ENCODE results near the gene KDM5A. TPM values are rescaled to one million over a fixed set of nuclear protein-coding genes. Genes with fewer than 3 reads are reported as not detected.
A peak's percentile ranks its signal among the peaks of the same experiment; 100 is the strongest.

Gene KDM5A
- total RNA-seq, 1 donor from 2014 or later: 50.2 TPM

- Histone ChIP-seq H3K27me3 (peaks cover 31% of the 10 kb centered on the region), H3F3A (ENCODE audit: low read depth) (peaks cover 15% of the 10 kb centered on the region), H4K20me1 (ENCODE audit: low read depth) (no peaks in the 10 kb centered on the region), H2AFZ (replicated peaks) (no peak overlapping the region), H3K27ac (no peak overlapping the region), H3K4me2 (peak overlapping the region; percentile 48), H3K4me1 (peaks cover 28% of the 10 kb centered on the region), H3K9me3 (ENCODE audit: low read depth) (no peaks in the 10 kb centered on the region), H3K9ac (no peak overlapping the region), H3K4me3 (no peak overlapping the region), H3K36me3 (no peaks in the 10 kb centered on the region), H3K79me2 (ENCODE audit: low read depth) (no peaks in the 10 kb centered on the region)
- peaks cover 22% of the 10 kb centered on the region for H3K9me3 Mint-ChIP-seq
- peaks cover 69% of the 10 kb centered on the region for H3K27me3 Mint-ChIP-seq (ENCODE audit: insufficient read depth, low read depth)
- TF ChIP-seq CTCF (IDR thresholded peaks at IDR 0.05) (no peak), EZH2 (IDR thresholded peaks at IDR 0.05) (no peak), EZH2phosphoT487 (IDR thresholded peaks at IDR 0.05) (no peak)
- peak overlapping the region; percentile 14 for H3K4me3 Mint-ChIP-seq
- H3K36me3 Mint-ChIP-seq: peaks cover 2% of the 10 kb centered on the region
- H3K27ac Mint-ChIP-seq: no peak overlapping the region
- peaks cover 38% of the 10 kb centered on the region for H3K4me1 Mint-ChIP-seq
- peak; percentile 35 for DNase-seq (ENCODE audit: low spot score)
Observed at GRCh38 chr12:230925-231671, 158.0 kb downstream of the KDM5A start.

Other genes with a start within 250 kb of the KDM5A start
- 0.12 TPM in 1 of 2 replicates, not detected in the other for gene SLC6A12, start 175.2 kb downstream of the KDM5A start, total RNA-seq (ENCODE audit: low replicate concordance)
- gene SLC6A13, start 126.5 kb downstream of the KDM5A start, total RNA-seq (ENCODE audit: low replicate concordance): 0.31 TPM in 1 of 2 replicates, not detected in the other
- gene CCDC77, start 12.3 kb upstream of the KDM5A start, total RNA-seq (ENCODE audit: low replicate concordance): 69.0 and 125 TPM in 2 replicates
- 29.0 and 30.8 TPM in 2 replicates for gene B4GALNT3, start 70.6 kb upstream of the KDM5A start, total RNA-seq (ENCODE audit: low replicate concordance)